ENCODE data around the gene SETBP1. TPM values are rescaled to one million over a fixed set of nuclear protein-coding genes. Genes with fewer than 3 reads are reported as not detected.

The SETBP1 gene
- total and polyA plus RNA-seq, 2 of the 4 experiments (the other 2 are of a cell fraction), result 0.19 to 0.36 TPM

GRCh38 chr18:45109271-45109670, 428.6 kb downstream of the SETBP1 start:
- no TSS peak for BruUV-seq (replicated peaks)
- TF ChIP-seq NFE2L2 (IDR thresholded peaks at IDR 0.05; ENCODE audit: low read depth, low read length), result no peak
- no peak for TF ChIP-seq POLR2A (IDR thresholded peaks at IDR 0.05; ENCODE audit: low read depth, low read length)
- TF ChIP-seq BHLHE40 (IDR thresholded peaks at IDR 0.05; ENCODE audit: low read depth, low read length), result no peak
- no peak for TF ChIP-seq MXI1 (IDR thresholded peaks at IDR 0.05; ENCODE audit: borderline replicate concordance, low read depth, low read length)
- no peak for TF ChIP-seq ELK1 (IDR thresholded peaks at IDR 0.05; ENCODE audit: borderline replicate concordance, low read depth, low read length)
- TF ChIP-seq RAD21 (IDR thresholded peaks at IDR 0.05; ENCODE audit: low read length), result no peak
- no peak for TF ChIP-seq SMC3 (IDR thresholded peaks at IDR 0.05; ENCODE audit: low read depth, low read length)
- TF ChIP-seq USF2 (IDR thresholded peaks at IDR 0.05; ENCODE audit: low read depth, low read length), result no peak
- H2AFZ ChIP-seq (replicated peaks; ENCODE audit: low read length, poor library complexity), result no peak overlapping the region
- no peaks in the 10 kb centered on the region for H3K36me3 ChIP-seq (ENCODE audit: control insufficient read depth, insufficient read depth, low read length)
- H2AK9ac ChIP-seq (replicated peaks; ENCODE audit: low read depth, low read length, poor library complexity), result no peak overlapping the region
- dilution Hi-C loops (cut with HindIII; ENCODE audit: low sequenced_read_pairs, unreplicated experiment), result no loop called here
- no peak overlapping the region for H2BK120ac ChIP-seq (ENCODE audit: low read depth, low read length)
- ATAC-seq (ENCODE audit: low read depth) (no peak), DNase-seq (no peak)
- no peak overlapping the region for H4K5ac ChIP-seq (ENCODE audit: low read depth, low read length)
- no peak overlapping the region for H2AK5ac ChIP-seq (ENCODE audit: low read depth, low read length)
- CTCF ChIA-PET, result no interaction called here
- no peak overlapping the region for H3K56ac ChIP-seq (ENCODE audit: extremely low read depth, insufficient read depth, low read length)
- H3K4ac ChIP-seq (ENCODE audit: low read depth, low read length), result no peak overlapping the region
- H3K79me1 ChIP-seq (ENCODE audit: low read depth in 1 of 2, low read length in 2 of 2), result no peaks in the 10 kb centered on the region
- no peak overlapping the region for H3K23ac ChIP-seq (ENCODE audit: low read depth, low read length)
- no peak overlapping the region for H3K14ac ChIP-seq (replicated peaks; ENCODE audit: low read depth, low read length)
- no peak overlapping the region for H4K91ac ChIP-seq (ENCODE audit: insufficient read depth, low read depth, low read length)
- POLR2A ChIA-PET (ENCODE audit: unreplicated experiment), result no interaction called here
- intact Hi-C loops (cut with micrococcal nuclease), result no loop called here
- H3K4me2 ChIP-seq (ENCODE audit: low read depth, low read length), result no peak overlapping the region
- H2BK5ac ChIP-seq (ENCODE audit: low read depth, low read length, poor library complexity, severe bottlenecking), result no peak overlapping the region
- H3K18ac ChIP-seq (ENCODE audit: low read depth, low read length), result no peak overlapping the region
- H3K27ac ChIP-seq (ENCODE audit: insufficient read depth, low read length), result no peak overlapping the region
- H3K9me1 ChIP-seq (ENCODE audit: insufficient read depth, low read length), result no peaks in the 10 kb centered on the region; the same call in 1 of the 2 replicates
- no peak overlapping the region for H2BK20ac ChIP-seq (ENCODE audit: low read depth, low read length)
- H3K27me3 ChIP-seq (ENCODE audit: control insufficient read depth, insufficient read depth, low read length), result peaks cover 6% of the 10 kb centered on the region
- H4K20me1 ChIP-seq (ENCODE audit: insufficient read depth, low read length), result no peaks in the 10 kb centered on the region
- H3K4me1 ChIP-seq (ENCODE audit: control insufficient read depth, insufficient read depth, low read length), result no peaks in the 10 kb centered on the region
- H3K9ac ChIP-seq (ENCODE audit: low read depth, low read length), result no peak overlapping the region
- in situ Hi-C loops (cut with MboI; ENCODE audit: low sequenced_read_pairs), result no loop called here
- no peak overlapping the region for H3K4me3 ChIP-seq (ENCODE audit: insufficient read depth, low read depth, low read length)
- no peak overlapping the region for H4K8ac ChIP-seq (ENCODE audit: low read depth in 2 of 2, low read length in 2 of 2)
- H3K9me3 ChIP-seq (ENCODE audit: control insufficient read depth, insufficient read depth, low read length), result no peaks in the 10 kb centered on the region
- no CpG with 5 or more reads among the region's 2 CpGs for WGBS, 2 experiments (ENCODE audit: extremely low coverage in 2 of 2, insufficient read length in 1 of 2)
- H2BK15ac ChIP-seq (ENCODE audit: low read depth, low read length), result no peak overlapping the region

Data from IMR-90 (cell line).